OCI-LY7 (cell line): ENCODE measurements around the gene SERPINA6. TPM values are rescaled to one million over a fixed set of nuclear protein-coding genes. Genes with fewer than 3 reads are reported as not detected.

ENCODE experiments used
- BruUV-seq: library from RNA; stranded (reverse); fragments of 400-500 nt; replicated peaks from 2 replicates; lab custom pipeline; 2021; lab: Mats Ljungman, UMichigan
- CTCF ChIA-PET: fragments of 300-600 bp; sonication (Branson Sonifier 250); formaldehyde crosslinking; loops from one replicate; lab custom pipeline; 2022; ENCODE audit warnings: antibody characterized with exemption; ENCODE audit not compliant: unreplicated experiment; lab: Charles Lee
- POLR2A ChIA-PET: fragments of 300-600 bp; sonication (Branson Sonifier 250); formaldehyde crosslinking; loops from one replicate; lab custom pipeline; 2022; ENCODE audit warnings: antibody characterized with exemption; lab: Charles Lee
- DNase-seq: peaks from one replicate; pipeline ENCODE4 v3.0.0-alpha.2; 2015; ENCODE audit warnings: low spot score
- H2AFZ ChIP-seq: fragments of 200-600 bp; sonication (generic), shearing (Covaris generic); 2 replicates; pipeline ENCODE4 v1.6.1; 2014; ENCODE audit warnings: mild to moderate bottlenecking, antibody characterized with exemption, low read length, moderate library complexity
- H3K27ac ChIP-seq: fragments of 200-600 bp; sonication (generic); 2 replicates; pipeline ENCODE4 v1.5.1; 2014; ENCODE audit warnings: mixed run types, low read depth, mild to moderate bottlenecking, moderate library complexity, low read length, inconsistent platforms; ENCODE audit not compliant: poor library complexity, severe bottlenecking
- H3K36me3 ChIP-seq: fragments of 200-600 bp; sonication (generic); 2 replicates; pipeline ENCODE4 v1.6.1; 2014; ENCODE audit warnings: mild to moderate bottlenecking, antibody characterized with exemption, low read length, moderate library complexity, mixed read lengths; ENCODE audit not compliant: insufficient read depth
- H3K4me1 ChIP-seq: fragments of 200-600 bp; sonication (generic); 2 replicates; pipeline ENCODE4 v1.5.1; 2014; ENCODE audit warnings: mild to moderate bottlenecking, low read length; ENCODE audit not compliant: insufficient read depth, poor library complexity, severe bottlenecking
- H3K4me2 ChIP-seq: fragments of 200-600 bp; sonication (generic); 2 replicates; pipeline ENCODE4 v1.6.1; 2014; ENCODE audit warnings: mild to moderate bottlenecking, low read length
- H3K4me3 ChIP-seq: fragments of 200-600 bp; sonication (generic); 2 replicates; pipeline ENCODE4 v1.5.1; 2014; ENCODE audit warnings: mild to moderate bottlenecking, low read depth, low read length; ENCODE audit not compliant: poor library complexity, severe bottlenecking
- H3K79me2 ChIP-seq: fragments of 200-600 bp; sonication (generic); 2 replicates; pipeline ENCODE4 v1.6.1; 2016; ENCODE audit warnings: low read depth, mild to moderate bottlenecking, low read length, moderate library complexity, mixed read lengths; ENCODE audit not compliant: insufficient read depth
- H3K9me2 ChIP-seq: fragments of 200-600 bp; sonication (generic); 2 replicates; pipeline ENCODE4 v1.6.1; 2016; ENCODE audit warnings: mild to moderate bottlenecking, low read length, mixed read lengths; ENCODE audit not compliant: insufficient read depth
- H3K9me3 ChIP-seq: fragments of 200-600 bp; sonication (generic); 2 replicates; pipeline ENCODE4 v1.6.1; 2014; ENCODE audit warnings: mild to moderate bottlenecking, mixed run types, low read length, mixed read lengths
- H4K20me1 ChIP-seq: fragments of 200-600 bp; sonication (generic); 2 replicates; pipeline ENCODE4 v1.6.1; 2014; ENCODE audit warnings: mild to moderate bottlenecking, antibody characterized with exemption, low read length, moderate library complexity, mixed read lengths; ENCODE audit not compliant: insufficient read depth
- CTCF ChIP-seq: fragments of 200-600 bp; sonication (generic); conservative IDR thresholded peaks from 2 replicates; pipeline ENCODE4 v1.5.1; 2014; ENCODE audit warnings: mild to moderate bottlenecking, antibody characterized with exemption, low read length, moderate library complexity, mixed read lengths
- EZH2phosphoT487 ChIP-seq: fragments of 200-600 bp; sonication (generic); IDR thresholded peaks from 2 replicates; pipeline ENCODE4 v1.6.1; 2018; ENCODE audit warnings: low read depth, borderline replicate concordance, mild to moderate bottlenecking, mixed run types, antibody characterized with exemption, low read length, moderate library complexity, mixed read lengths
- intact Hi-C: fragments of 100-400 bp; cut with micrococcal nuclease; formaldehyde crosslinking; loops from one replicate; pipeline ENCODE4 v1.10.0; 2022; ENCODE audit not compliant: unreplicated experiment
- total RNA-seq, 2 experiments: library from RNA; depleted of rRNA in 1 of 2; stranded (reverse); fragments of >200 nt in 1 of 2; shearing (Covaris generic) in 1 of 2; gene quantifications; 2 replicates each; pipeline ENCODE4 v1.2.3, GENCODE V29; 2014 to 2022

SERPINA6 gene
- total RNA-seq, 2 experiments from 2014 or later, result not detected

- no peaks in the 10 kb centered on the region for H3K79me2 ChIP-seq
- no peak within 1 kb of the TSS for H3K4me2 ChIP-seq
- TF ChIP-seq EZH2phosphoT487, result no peak
- no peak for TF ChIP-seq CTCF
- CTCF ChIA-PET, result no interaction called here
- POLR2A ChIA-PET, result no interaction called here
- no peaks in the 10 kb centered on the region for H3K36me3 ChIP-seq
- no peaks in the 10 kb centered on the region for H3K9me2 ChIP-seq
- no peak for DNase-seq
- H3K27ac ChIP-seq, result no peak within 1 kb of the TSS
- BruUV-seq, result no TSS peak
- intact Hi-C loops, result no loop called here
- no peaks in the 10 kb centered on the region for H3K9me3 ChIP-seq
- no peak within 1 kb of the TSS for H3K4me3 ChIP-seq
- no peak within 1 kb of the TSS for H2AFZ ChIP-seq
- no peaks in the 10 kb centered on the region for H3K4me1 ChIP-seq
- H4K20me1 ChIP-seq, result no peaks in the 10 kb centered on the region
These were observed 43.2 kb upstream of the SERPINA6 start, which contains the start of gene SERPINA2 for GRCh38 chr14:94366146-94366915. TSS of gene SERPINA2 (minus strand) at chr14:94366698.

GRCh38 chr14:94365624-94366023 lies 42.5 kb upstream of the SERPINA6 start:
- no peaks in the 10 kb centered on the region for H3K9me2 ChIP-seq
- BruUV-seq, result no TSS peak
- no peak for DNase-seq
- H3K4me2 ChIP-seq, result no peak overlapping the region
- H2AFZ ChIP-seq, result no peak overlapping the region
- POLR2A ChIA-PET, result no interaction called here
- intact Hi-C loops, result no loop called here
- no peaks in the 10 kb centered on the region for H3K36me3 ChIP-seq
- no peak overlapping the region for H3K4me3 ChIP-seq
- no peaks in the 10 kb centered on the region for H3K9me3 ChIP-seq
- TF ChIP-seq EZH2phosphoT487, result no peak
- no peak for TF ChIP-seq CTCF
- no peaks in the 10 kb centered on the region for H4K20me1 ChIP-seq
- CTCF ChIA-PET, result interaction anchor here (0.7 kb wide), 1 partner anchor 742 kb away, joined by 4 read pairs; no protein-coding TSS in a partner anchor
- H3K27ac ChIP-seq, result no peak overlapping the region
- H3K79me2 ChIP-seq, result no peaks in the 10 kb centered on the region
- no peaks in the 10 kb centered on the region for H3K4me1 ChIP-seq

- no peaks in the 10 kb centered on the region for H3K4me1 ChIP-seq
- ChIA-PET CTCF (interaction anchor here (0.7 kb wide), 1 partner anchor 742 kb away, joined by 4 read pairs; no protein-coding TSS in a partner anchor), POLR2A (no interaction called here)
- no TSS peak for BruUV-seq
- no peak overlapping the region for H2AFZ ChIP-seq
- no peak for DNase-seq
- no peaks in the 10 kb centered on the region for H3K36me3 ChIP-seq
- no peak for TF ChIP-seq EZH2phosphoT487
- TF ChIP-seq CTCF, result no peak
- H3K9me2 ChIP-seq, result no peaks in the 10 kb centered on the region
- no peaks in the 10 kb centered on the region for H3K79me2 ChIP-seq
- no peak overlapping the region for H3K4me2 ChIP-seq
- H3K27ac ChIP-seq, result no peak overlapping the region
- intact Hi-C loops, result no loop called here
- H3K4me3 ChIP-seq, result no peak overlapping the region
- H4K20me1 ChIP-seq, result no peaks in the 10 kb centered on the region
- no peaks in the 10 kb centered on the region for H3K9me3 ChIP-seq
These were observed 41.8 kb upstream of the SERPINA6 start for GRCh38 chr14:94364964-94365363.
